ENCODE data around the gene FAM171A1. TPM values are rescaled to one million over a fixed set of nuclear protein-coding genes. Genes with fewer than 3 reads are reported as not detected.

The FAM171A1 gene
- total and polyA plus RNA-seq, 2 of the 13 experiments (the other 11 are each of a cell fraction or from before 2014, with no cell fraction given), result 21.5 to 34.7 TPM

DNA sequence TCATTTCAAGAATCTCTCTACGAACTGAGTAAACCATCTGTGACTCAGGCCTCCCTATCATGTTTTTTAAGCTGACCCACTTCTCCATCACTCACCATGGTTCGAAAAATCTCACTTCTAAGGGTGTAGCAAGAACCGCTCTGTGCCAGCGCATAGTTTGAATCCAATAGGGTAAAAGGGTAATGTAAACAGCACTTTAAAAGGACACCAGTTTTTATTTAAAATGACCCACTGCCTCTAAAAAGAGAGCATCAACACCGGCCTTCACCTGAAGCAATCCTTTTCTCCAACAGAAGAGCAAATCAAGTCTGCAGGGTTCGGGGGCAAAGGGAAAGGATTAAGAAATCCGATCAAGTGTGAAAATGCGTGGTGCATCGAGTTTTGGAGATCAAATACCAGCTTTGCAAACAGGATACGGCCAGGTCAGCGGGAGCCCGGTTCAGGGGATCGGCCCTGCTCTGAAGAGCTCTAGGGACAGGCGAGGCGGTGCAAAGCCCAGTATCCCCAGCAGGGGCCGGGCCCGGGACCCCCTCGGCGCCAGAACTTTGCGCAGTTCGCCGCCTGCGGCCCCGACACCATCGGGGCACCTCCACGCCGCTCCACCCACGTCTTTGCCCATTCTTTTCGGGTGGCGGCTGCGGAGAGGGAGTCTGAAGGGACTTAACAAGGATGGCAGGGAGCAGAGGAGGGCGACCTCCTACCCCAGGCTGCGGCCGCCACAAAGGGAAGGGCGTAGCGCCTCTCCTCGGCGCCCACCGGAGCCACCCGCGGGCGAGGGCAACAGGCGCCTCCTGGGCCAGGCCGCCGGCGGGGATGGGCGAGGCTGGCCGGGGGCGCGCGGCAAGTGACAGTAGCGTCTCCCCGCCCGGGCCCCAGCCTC is 203.4 kb downstream of the FAM171A1 start (continued):
- TF ChIP-seq ZNF790 (CRISPR knock-in tag; IDR thresholded peaks at IDR 0.05; ENCODE audit: borderline replicate concordance) (0 out of 2 replicates have a peak, but pooled peaks have one; percentile 5), BORCS8-MEF2B (CRISPR knock-in tag; IDR thresholded peaks at IDR 0.05) (0 out of 2 replicates have a peak, but pooled peaks have one; percentile 18), ZNF446 (CRISPR knock-in tag; IDR thresholded peaks at IDR 0.05) (0 out of 2 replicates have a peak, but pooled peaks have one; percentile 9), AKAP8 (CRISPR knock-in tag; IDR thresholded peaks at IDR 0.05) (no peak), ZNF749 (CRISPR knock-in tag; IDR thresholded peaks at IDR 0.05; ENCODE audit: borderline replicate concordance) (0 out of 2 replicates have a peak, but pooled peaks have one; percentile 24), RFXANK (CRISPR knock-in tag; IDR thresholded peaks at IDR 0.05) (no peak), ZFP37 (CRISPR knock-in tag; IDR thresholded peaks at IDR 0.05; ENCODE audit: borderline replicate concordance) (peak; percentile 41; the same call in 1 of the 2 replicates), NR2F2 (IDR thresholded peaks at IDR 0.05; ENCODE audit: borderline replicate concordance, low read depth) (no peak), NFE2L2 (IDR thresholded peaks at IDR 0.05; ENCODE audit: low read length) (no peak), HOXA5 (CRISPR knock-in tag; IDR thresholded peaks at IDR 0.05) (0 out of 2 replicates have a peak, but pooled peaks have one; percentile 8), ZNF263 (CRISPR knock-in tag; IDR thresholded peaks at IDR 0.05) (no peak), EEA1 (CRISPR knock-in tag; IDR thresholded peaks at IDR 0.05; ENCODE audit: borderline replicate concordance) (no peak; the same call in 1 of the 2 replicates), ZKSCAN8 (CRISPR knock-in tag; IDR thresholded peaks at IDR 0.05; ENCODE audit: borderline replicate concordance) (no peak), ZEB1 (IDR thresholded peaks at IDR 0.05; ENCODE audit: insufficient replicate concordance, low read depth) (no peak), LCORL (IDR thresholded peaks at IDR 0.05) (no peak), LCORL (CRISPR knock-in tag; IDR thresholded peaks at IDR 0.05) (peak; percentile 51; the same call in 1 of the 2 replicates), NKX3-1 (CRISPR knock-in tag; IDR thresholded peaks at IDR 0.05) (no peak), KLF6 (CRISPR knock-in tag; IDR thresholded peaks at IDR 0.05) (no peak), MBD4 (IDR thresholded peaks at IDR 0.05; ENCODE audit: borderline replicate concordance, low read length) (no peak), KLF13 (CRISPR knock-in tag; IDR thresholded peaks at IDR 0.05) (no peak), ZNF496 (CRISPR knock-in tag; IDR thresholded peaks at IDR 0.05; ENCODE audit: insufficient replicate concordance) (no peak), TCF7 (IDR thresholded peaks at IDR 0.05; ENCODE audit: low read depth) (no peak), ZNF564 (CRISPR knock-in tag; IDR thresholded peaks at IDR 0.05) (no peak)
- TF ChIP-seq, protein P1, sequence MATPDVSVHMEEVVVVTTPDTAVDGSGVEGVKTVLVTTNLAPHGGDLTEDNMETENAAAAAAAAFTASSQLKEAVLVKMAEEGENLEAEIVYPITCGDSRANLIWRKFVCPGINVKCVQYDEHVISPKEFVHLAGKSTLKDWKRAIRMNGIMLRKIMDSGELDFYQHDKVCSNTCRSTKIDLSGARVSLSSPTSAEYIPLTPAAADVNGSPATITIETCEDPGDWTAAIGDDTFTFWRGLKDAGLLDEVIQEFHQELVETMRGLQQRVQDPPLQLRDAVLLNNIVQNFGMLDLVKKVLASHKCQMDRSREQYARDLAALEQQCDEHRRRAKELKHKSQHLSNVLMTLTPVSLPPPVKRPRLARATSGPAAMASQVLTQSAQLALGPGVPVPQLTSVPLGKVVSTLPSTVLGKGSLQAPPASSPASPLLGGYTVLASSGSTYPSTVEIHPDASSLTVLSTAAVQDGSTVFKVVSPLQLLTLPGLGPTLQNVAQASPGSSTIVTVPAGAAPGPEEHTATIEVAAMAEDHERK (CRISPR knock-in tag; IDR thresholded peaks at IDR 0.05; ENCODE audit: low read depth), result no peak
- TF ChIP-seq, protein P2, sequence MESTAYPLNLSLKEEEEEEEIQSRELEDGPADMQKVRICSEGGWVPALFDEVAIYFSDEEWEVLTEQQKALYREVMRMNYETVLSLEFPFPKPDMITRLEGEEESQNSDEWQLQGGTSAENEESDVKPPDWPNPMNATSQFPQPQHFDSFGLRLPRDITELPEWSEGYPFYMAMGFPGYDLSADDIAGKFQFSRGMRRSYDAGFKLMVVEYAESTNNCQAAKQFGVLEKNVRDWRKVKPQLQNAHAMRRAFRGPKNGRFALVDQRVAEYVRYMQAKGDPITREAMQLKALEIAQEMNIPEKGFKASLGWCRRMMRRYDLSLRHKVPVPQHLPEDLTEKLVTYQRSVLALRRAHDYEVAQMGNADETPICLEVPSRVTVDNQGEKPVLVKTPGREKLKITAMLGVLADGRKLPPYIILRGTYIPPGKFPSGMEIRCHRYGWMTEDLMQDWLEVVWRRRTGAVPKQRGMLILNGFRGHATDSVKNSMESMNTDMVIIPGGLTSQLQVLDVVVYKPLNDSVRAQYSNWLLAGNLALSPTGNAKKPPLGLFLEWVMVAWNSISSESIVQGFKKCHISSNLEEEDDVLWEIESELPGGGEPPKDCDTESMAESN (CRISPR knock-in tag; conservative IDR thresholded peaks at IDR 0.05), result no peak
- TF ChIP-seq, protein P3, sequence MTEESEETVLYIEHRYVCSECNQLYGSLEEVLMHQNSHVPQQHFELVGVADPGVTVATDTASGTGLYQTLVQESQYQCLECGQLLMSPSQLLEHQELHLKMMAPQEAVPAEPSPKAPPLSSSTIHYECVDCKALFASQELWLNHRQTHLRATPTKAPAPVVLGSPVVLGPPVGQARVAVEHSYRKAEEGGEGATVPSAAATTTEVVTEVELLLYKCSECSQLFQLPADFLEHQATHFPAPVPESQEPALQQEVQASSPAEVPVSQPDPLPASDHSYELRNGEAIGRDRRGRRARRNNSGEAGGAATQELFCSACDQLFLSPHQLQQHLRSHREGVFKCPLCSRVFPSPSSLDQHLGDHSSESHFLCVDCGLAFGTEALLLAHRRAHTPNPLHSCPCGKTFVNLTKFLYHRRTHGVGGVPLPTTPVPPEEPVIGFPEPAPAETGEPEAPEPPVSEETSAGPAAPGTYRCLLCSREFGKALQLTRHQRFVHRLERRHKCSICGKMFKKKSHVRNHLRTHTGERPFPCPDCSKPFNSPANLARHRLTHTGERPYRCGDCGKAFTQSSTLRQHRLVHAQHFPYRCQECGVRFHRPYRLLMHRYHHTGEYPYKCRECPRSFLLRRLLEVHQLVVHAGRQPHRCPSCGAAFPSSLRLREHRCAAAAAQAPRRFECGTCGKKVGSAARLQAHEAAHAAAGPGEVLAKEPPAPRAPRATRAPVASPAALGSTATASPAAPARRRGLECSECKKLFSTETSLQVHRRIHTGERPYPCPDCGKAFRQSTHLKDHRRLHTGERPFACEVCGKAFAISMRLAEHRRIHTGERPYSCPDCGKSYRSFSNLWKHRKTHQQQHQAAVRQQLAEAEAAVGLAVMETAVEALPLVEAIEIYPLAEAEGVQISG (CRISPR knock-in tag; IDR thresholded peaks at IDR 0.05), result no peak; the same call in 1 of the 2 replicates
